Neural crest cell (in vitro differentiated cells): ENCODE results near the gene HIP1. TPM values are rescaled to one million over a fixed set of nuclear protein-coding genes. Genes with fewer than 3 reads are reported as not detected.
"Not testable (repeated sequence)": the region's sequence is repeated elsewhere in the genome, so short reads cannot be mapped to it uniquely, and the experiment has no call there.

Experiments
- DNase-seq: peaks from one replicate; pipeline ENCODE4 v3.0.0; 2021; ENCODE audit warnings: low read depth, mixed read lengths, low spot score
- H3K27ac Mint-ChIP-seq: one replicate; pipeline ENCODE4 v1.8.0; 2021; ENCODE audit warnings: mild to moderate bottlenecking, mixed read lengths; ENCODE audit not compliant: unreplicated experiment
- H3K27me3 Mint-ChIP-seq: 2 replicates; pipeline ENCODE4 v1.8.0; 2021; ENCODE audit warnings: low read depth, mild to moderate bottlenecking, mixed read lengths
- H3K36me3 Mint-ChIP-seq: 2 replicates; pipeline ENCODE4 v1.8.0; 2021; ENCODE audit warnings: low read depth, mild to moderate bottlenecking, mixed read lengths
- H3K4me1 Mint-ChIP-seq: 2 replicates; pipeline ENCODE4 v1.8.0; 2021; ENCODE audit warnings: mixed read lengths
- H3K4me3 Mint-ChIP-seq: one replicate; pipeline ENCODE4 v1.8.0; 2021; ENCODE audit warnings: mild to moderate bottlenecking, mixed read lengths
- H3K9me3 Mint-ChIP-seq: 2 replicates; pipeline ENCODE4 v1.8.0; 2021; ENCODE audit warnings: mixed read lengths
- total RNA-seq: library from RNA; stranded (reverse); gene quantifications from 2 replicates; pipeline ENCODE4 v1.2.1, GENCODE V29; 2021
- TF ChIP-seq, protein P1 (sequence below): fragments of 200-600 bp; sonication (generic); conservative IDR thresholded peaks from 2 replicates; pipeline ENCODE4 v1.5.0; 2021; ENCODE audit warnings: antibody characterized with exemption, mild to moderate bottlenecking

The HIP1 gene
- total RNA-seq, 1 donor from 2014 or later = 87.3 TPM

DNA sequence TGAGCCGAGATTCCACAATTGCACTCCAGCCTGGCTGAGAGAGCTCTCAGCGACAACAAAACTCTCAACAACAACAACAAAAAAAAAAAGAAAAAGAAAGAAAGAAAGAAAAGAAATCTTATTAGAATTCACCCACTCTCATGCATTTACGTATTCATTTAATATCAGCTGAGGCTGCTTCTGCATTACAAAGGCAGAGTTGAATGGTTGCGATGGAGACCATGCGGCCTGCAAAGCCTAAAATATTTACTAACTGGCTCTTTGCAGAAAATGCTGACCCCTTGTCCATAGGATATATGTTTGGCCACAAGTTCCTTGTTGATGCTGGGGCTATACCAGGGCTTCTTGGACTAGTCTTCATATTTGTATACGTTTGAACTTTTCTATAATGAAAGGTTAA, 137.2 kb downstream of the HIP1 start:
- Mint-ChIP-seq H3K4me3 (peak overlapping the region; percentile 23), H3K9me3 (no peaks in the 10 kb centered on the region), H3K4me1 (peaks cover 49% of the 10 kb centered on the region), H3K27me3 (no peaks in the 10 kb centered on the region), H3K27ac (no peak overlapping the region), H3K36me3 (no peaks in the 10 kb centered on the region)
- TF ChIP-seq, protein P1, sequence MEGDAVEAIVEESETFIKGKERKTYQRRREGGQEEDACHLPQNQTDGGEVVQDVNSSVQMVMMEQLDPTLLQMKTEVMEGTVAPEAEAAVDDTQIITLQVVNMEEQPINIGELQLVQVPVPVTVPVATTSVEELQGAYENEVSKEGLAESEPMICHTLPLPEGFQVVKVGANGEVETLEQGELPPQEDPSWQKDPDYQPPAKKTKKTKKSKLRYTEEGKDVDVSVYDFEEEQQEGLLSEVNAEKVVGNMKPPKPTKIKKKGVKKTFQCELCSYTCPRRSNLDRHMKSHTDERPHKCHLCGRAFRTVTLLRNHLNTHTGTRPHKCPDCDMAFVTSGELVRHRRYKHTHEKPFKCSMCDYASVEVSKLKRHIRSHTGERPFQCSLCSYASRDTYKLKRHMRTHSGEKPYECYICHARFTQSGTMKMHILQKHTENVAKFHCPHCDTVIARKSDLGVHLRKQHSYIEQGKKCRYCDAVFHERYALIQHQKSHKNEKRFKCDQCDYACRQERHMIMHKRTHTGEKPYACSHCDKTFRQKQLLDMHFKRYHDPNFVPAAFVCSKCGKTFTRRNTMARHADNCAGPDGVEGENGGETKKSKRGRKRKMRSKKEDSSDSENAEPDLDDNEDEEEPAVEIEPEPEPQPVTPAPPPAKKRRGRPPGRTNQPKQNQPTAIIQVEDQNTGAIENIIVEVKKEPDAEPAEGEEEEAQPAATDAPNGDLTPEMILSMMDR = no peak
- no peak for DNase-seq

DNA sequence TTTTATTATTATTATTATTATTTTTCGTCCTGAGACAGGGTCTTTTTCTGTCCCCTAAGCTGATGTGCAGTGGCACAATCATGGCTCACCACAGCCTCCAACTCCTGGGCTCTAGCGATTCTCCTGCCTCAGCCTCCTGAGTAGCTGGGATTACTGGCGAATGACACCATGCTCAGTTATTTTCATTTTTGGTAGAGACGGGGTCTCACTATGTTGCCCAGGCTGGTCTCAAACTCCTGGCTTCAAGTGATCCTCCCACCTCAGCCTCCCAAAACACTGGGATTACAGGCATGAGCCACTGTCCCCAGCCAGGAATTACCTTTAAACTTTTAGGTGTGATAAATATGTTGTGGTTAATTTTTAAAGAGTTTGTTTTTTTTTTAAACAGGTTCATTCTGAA, 138.0 kb downstream of the HIP1 start:
- peaks cover 46% of the 10 kb centered on the region for H3K4me1 Mint-ChIP-seq
- H3K4me3 Mint-ChIP-seq, H3K36me3 Mint-ChIP-seq, H3K9me3 Mint-ChIP-seq, H3K27ac Mint-ChIP-seq, DNase-seq, H3K27me3 Mint-ChIP-seq: not testable (repeated sequence)

DNA sequence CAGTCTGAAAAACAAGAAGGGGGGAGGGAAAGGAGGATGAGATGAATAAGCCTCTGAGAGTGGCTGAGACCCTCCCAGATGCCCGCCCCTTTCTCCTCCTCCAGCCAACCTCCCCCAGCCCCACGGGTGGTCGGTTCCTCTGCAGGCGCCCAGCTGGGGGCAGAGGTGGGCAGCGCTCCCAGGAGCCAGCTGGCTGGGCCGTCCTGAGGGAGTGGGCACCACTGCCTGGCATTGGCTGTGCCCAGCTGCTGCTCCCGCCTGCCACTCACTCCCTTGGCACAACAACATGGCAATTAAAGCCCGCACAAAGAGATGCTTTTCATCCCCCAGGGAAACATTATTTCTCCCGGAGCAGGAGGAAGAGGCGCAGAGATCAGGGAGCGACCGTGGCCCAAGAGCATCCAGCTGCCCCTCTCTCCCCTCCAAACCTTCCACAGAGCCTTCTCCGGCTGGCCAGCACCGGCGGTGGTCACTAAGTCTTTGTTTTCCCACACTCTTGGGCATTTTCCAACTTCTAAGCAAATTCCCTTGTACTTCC, 139.4 kb downstream of the HIP1 start:
- TF ChIP-seq, protein P1 = no peak
- Mint-ChIP-seq H3K36me3 (peaks cover under 1% of the 10 kb centered on the region), H3K4me3 (peak overlapping the region; percentile 69)

DNA sequence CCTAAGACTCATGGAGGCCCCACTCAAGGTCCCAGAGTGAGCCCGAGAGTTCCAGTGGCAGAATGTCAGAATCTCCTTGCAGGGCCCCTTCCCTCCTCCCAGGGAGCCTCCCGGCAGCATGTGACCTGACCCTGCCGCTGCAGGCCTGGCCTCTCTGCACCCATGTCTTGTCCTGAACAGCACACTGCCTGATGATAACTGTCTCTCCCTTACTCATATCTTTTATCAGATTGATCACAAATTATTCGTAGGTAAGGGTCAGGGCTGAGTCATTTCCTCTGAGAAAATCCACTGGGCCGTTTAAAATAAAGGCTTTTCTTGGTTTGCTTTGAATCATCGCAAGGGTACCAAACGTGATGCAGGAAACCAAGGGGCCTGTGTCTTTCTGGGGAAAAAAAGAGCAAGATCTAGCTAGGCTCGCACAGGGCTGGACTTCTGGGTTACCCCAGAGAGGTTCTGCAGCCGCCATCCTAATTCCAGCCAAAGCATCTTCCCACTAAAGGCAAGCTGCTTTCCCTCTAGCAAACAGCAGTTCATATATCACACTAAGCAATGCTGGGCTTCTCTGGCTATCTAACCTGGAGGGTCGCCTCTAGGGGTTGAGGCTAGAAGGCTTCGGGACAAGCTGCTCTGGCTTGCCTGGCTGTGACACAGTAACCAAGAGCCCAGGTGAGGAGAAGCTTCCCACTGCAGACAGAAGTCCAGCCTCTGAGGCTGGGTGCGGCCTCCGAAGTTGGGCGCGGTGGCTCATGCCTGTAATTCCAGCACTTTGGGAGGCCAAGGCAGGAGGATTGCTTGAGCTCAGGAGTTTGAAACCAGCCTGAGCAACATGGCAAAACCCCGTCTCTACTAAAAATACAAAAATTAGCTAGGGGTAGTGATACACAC, 141.8 kb downstream of the HIP1 start:
- H3K27ac Mint-ChIP-seq = peak overlapping the region; percentile 67
- no peaks in the 10 kb centered on the region for H3K9me3 Mint-ChIP-seq
- no peaks in the 10 kb centered on the region for H3K27me3 Mint-ChIP-seq
- peaks cover 43% of the 10 kb centered on the region for H3K4me1 Mint-ChIP-seq
- peak overlapping the region; percentile 34 for H3K4me3 Mint-ChIP-seq
- DNase-seq = no peak
- TF ChIP-seq, protein P1 = no peak
- peaks cover 5% of the 10 kb centered on the region for H3K36me3 Mint-ChIP-seq

More for the DNA sequence above, 139.4 kb downstream of the HIP1 start:
- H3K4me1 Mint-ChIP-seq = peaks cover 40% of the 10 kb centered on the region
- peak; percentile 58 for DNase-seq
- peak overlapping the region; percentile 89 for H3K27ac Mint-ChIP-seq
- no peaks in the 10 kb centered on the region for H3K27me3 Mint-ChIP-seq
- H3K9me3 Mint-ChIP-seq = no peaks in the 10 kb centered on the region

DNA sequence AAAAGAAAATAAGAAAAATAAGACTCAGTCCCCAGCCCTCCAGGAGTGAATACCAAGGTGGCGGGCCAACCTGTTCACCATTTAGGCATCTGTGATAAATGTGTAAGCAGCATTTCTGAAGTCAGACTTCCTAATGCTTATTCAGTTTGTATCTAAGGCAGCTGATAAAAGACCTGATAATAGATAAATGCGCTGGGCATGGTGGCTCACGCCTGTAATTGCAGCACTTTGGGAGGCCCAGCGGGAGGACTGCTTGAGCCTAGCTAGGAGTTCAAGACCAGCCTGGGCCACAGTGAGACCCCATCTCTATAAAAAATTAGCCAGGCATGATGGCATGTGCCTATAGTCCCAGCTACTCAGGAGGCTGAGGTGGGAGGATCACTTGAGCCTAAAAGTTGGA, 143.0 kb downstream of the HIP1 start:
- Mint-ChIP-seq H3K27me3 (no peaks in the 10 kb centered on the region), H3K9me3 (no peaks in the 10 kb centered on the region), H3K36me3 (peaks cover 10% of the 10 kb centered on the region), H3K27ac (no peak overlapping the region), H3K4me1 (peaks cover 43% of the 10 kb centered on the region), H3K4me3 (no peak overlapping the region)
- TF ChIP-seq, protein P1 = no peak
- no peak for DNase-seq

DNA sequence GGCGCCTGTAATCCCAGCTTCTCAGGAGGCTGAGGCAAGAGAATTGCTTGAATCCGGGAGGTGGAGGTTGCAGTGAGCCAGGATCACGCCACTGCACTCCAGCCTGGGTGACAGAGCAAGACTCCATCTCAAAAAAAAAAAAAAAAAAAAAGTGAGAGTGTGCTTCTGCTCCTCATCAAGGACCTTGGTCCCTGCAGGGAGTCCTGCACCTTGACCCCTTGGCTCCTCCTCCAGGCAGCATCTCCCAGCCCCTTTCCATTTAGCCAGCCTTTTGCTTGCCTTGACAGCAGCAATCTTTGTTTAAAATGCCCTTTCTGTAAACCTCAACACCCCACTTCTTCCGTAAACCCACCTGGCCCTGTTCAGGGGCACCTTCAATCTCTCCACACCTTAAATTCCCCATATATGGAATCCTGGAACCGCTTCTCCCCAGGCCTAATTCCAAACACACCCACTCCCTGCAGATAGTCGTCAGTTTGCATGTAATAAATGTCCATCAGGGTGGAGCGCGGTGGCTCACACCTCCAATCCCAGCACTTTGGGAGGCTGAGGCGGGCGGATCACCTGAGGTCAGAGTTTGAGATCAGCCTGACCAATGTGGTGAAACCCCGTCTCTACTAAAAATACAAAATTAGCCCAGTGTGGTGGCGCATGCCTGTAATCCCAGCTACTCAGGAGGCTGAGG, 145.1 kb downstream of the HIP1 start:
- not testable (repeated sequence) for DNase-seq, H3K27me3 Mint-ChIP-seq, H3K9me3 Mint-ChIP-seq, H3K4me3 Mint-ChIP-seq
- Mint-ChIP-seq H3K36me3 (peaks cover 19% of the 10 kb centered on the region), H3K4me1 (peaks cover 24% of the 10 kb centered on the region), H3K27ac (peak overlapping the region; percentile 68)
